Muscle of back (tissue), 13 donors: ENCODE measurements around the gene DNAJC21. TPM values are rescaled to one million over a fixed set of nuclear protein-coding genes. Genes with fewer than 3 reads are reported as not detected.

ENCODE experiments used
- DNase-seq, 3 donors: peaks; one replicate each; pipeline versions ENCODE4 v3.0.0 to v3.0.0-alpha.2; 2013
- long read RNA-seq, 9 donors: transcript quantifications; one replicate each; lab custom pipeline, GENCODE V29; 2026
- polyA plus RNA-seq, 10 donors: library from polyadenylated mRNA; unstranded; fragments of 120-200 nt; gene quantifications; one replicate each; pipeline ENCODE4 v1.2.1, GENCODE V29; 2013; ENCODE audit not compliant: insufficient read length in 10 of 10

Gene DNAJC21
- polyA plus RNA-seq: 10 to 100 TPM; 38.6 to 55.1 (median 47.9) TPM
- long read RNA-seq, donor 1, full-length matches to known transcripts: 5 of 16 reads
- long read RNA-seq, donor 1, partial matches to known transcripts: 11 of 16 reads
- long read RNA-seq, donor 1, other reads (novel, unspliced or antisense): 0 of 16 reads
- long read RNA-seq, donor 2, full-length matches to known transcripts: 1 of 7 reads
- long read RNA-seq, donor 2, partial matches to known transcripts: 6 of 7 reads
- long read RNA-seq, donor 2, other reads (novel, unspliced or antisense): 0 of 7 reads
- long read RNA-seq, donor 3: 0 reads
- long read RNA-seq, donor 4, full-length matches to known transcripts: 4 of 17 reads
- long read RNA-seq, donor 4, partial matches to known transcripts: 13 of 17 reads
- long read RNA-seq, donor 4, other reads (novel, unspliced or antisense): 0 of 17 reads
- long read RNA-seq, donor 5, full-length matches to known transcripts: 4 of 24 reads
- long read RNA-seq, donor 5, partial matches to known transcripts: 20 of 24 reads
- long read RNA-seq, donor 5, other reads (novel, unspliced or antisense): 0 of 24 reads
- long read RNA-seq, donor 6, full-length matches to known transcripts: 5 of 12 reads
- long read RNA-seq, donor 6, partial matches to known transcripts: 7 of 12 reads
- long read RNA-seq, donor 6, other reads (novel, unspliced or antisense): 0 of 12 reads
- long read RNA-seq, donor 7, partial matches to known transcripts: 6 of 12 reads
- long read RNA-seq, donor 7, other reads (novel, unspliced or antisense): 0 of 12 reads
- long read RNA-seq, donor 8, partial matches to known transcripts: 0 of 1 reads
- long read RNA-seq, donor 8, other reads (novel, unspliced or antisense): 0 of 1 reads
- long read RNA-seq, donor 9, full-length matches to known transcripts: 1 of 1 reads
- long read RNA-seq, donor 9, partial matches to known transcripts: 0 of 1 reads
- long read RNA-seq, donor 9, other reads (novel, unspliced or antisense): 0 of 1 reads

GRCh38 chr5:34929134-34929719, at the start of gene DNAJC21:
Gene DNAJC21, plus strand, starts transcription at chr5:34929559. Its CDS starts 261 bp downstream, at chr5:34929820.
- DNase-seq: peak; percentile 98 to 99 (median 98)

DNA sequence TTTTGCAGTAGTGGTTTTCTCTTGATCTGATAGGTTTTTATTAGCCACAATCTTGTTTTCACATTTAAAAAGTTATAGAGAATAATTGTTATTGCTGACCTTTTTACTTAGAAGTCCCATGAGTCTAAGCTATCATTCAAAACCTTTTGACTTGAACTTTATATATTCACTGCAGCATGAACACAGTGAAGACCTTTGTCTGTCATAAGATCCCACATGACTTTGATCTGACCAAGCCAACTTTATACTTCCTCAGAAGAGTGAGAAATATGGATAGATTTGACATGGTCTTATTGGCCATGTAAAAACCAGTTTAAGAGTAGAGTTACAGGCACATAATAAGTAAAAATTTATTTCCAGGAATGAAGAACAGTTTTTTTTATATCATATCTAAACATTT, 48.1 kb upstream of the DNAJC21 start:
- DNase-seq: no peak

- no peak for DNase-seq
These were observed 42.8 kb upstream of the DNAJC21 start for GRCh38 chr5:34886392-34887119.

GRCh38 chr5:34889394-34889793, 40.0 kb upstream of the DNAJC21 start:
- DNase-seq: no peak

GRCh38 chr5:34891981-34892380, 37.4 kb upstream of the DNAJC21 start:
- peak; percentile 89 to 95 (median 92) for DNase-seq

DNA sequence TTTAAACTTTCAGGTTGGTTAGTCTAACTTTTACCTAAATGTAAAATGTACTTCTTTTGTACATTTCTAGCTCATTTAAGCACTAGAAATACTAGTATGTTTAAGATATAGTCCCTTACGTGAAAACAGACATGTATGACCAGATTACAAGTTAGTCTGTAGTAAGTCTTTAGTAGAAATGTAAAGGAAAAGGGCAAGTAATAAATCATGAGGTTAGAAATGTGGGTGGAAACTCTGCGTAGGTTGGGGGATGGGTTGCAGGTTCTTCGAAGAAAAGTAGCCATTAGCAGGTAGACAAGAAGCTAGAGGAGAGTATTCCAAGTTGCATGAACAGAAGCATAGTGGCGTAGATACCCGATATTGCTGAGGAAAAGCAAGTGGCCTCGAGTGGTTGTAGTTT, 36.9 kb upstream of the DNAJC21 start:
- DNase-seq: no peak

DNA sequence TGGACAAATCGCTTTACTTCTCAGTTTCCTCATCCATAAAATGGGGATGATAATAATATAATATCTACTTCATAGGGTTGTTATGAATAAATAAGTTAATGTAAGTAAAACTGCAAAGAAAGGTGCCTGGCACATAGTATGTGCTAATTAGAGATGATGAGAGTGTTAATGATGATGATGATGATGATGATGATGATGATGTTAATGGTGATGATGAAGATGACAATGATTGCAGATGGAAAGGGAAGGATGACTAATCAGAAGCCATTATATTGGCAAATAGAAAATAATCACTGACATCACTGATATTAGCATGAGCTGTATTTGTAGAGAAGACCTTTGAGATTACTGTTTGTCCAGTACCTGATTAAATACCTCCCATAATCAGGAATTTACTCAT, 34.6 kb upstream of the DNAJC21 start:
- DNase-seq: no peak

- DNase-seq: no peak
These were observed 33.5 kb upstream of the DNAJC21 start for GRCh38 chr5:34895641-34896419.

- DNase-seq: peak in 1 of 3 donors; percentile 19
These were observed 31.7 kb upstream of the DNAJC21 start for GRCh38 chr5:34897646-34898045.

GRCh38 chr5:34898258-34898895, 31.0 kb upstream of the DNAJC21 start:
- peak; percentile 67 to 86 (median 82) for DNase-seq

- DNase-seq: no peak
These were observed 30.3 kb upstream of the DNAJC21 start for GRCh38 chr5:34899066-34899465.

GRCh38 chr5:34900652-34901051, 28.7 kb upstream of the DNAJC21 start:
- no peak for DNase-seq

GRCh38 chr5:34903260-34903659, 26.1 kb upstream of the DNAJC21 start:
- no peak for DNase-seq

DNA sequence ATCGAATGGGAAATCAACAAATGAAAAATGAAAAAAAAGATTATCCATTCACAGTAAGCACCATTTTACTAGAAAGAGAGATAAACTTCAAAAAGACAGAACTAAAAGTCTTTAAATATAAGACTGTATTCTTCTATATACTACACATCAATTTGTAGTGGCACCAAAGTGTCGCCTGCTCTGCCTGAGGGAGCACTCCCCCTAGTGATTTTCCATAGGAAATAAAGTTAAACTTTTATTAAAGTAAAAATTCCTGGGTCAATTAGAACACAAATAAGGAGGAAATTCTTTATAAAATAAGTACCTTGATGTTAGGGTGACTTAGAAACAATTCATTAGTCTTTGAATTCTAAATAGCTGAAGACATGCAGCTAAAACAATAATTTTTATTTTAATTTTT, 23.8 kb upstream of the DNAJC21 start:
- DNase-seq: no peak

DNA sequence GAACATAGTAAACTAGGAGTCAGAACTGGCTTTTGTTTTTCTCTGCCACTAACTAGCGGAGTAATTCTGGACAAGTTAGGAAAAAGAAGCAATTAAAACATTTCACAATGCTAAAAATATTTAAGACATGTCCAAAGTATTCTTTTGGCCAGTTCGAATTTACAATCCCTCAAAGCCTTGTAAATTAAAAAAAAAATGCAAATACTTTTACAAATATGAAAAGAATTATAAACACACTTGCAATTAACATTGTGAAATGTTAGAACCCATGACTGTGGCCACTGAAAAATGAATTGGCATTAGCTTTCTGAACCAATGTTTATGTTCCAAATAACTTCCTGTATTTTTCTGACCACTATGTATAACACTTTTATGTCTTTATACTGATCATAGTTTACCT, 16.3 kb upstream of the DNAJC21 start:
- DNase-seq: no peak

GRCh38 chr5:34914671-34915138, 14.7 kb upstream of the DNAJC21 start:
- DNase-seq: peak in 1 of 3 donors; percentile 11

- peak; percentile 98 to 99 (median 99) for DNase-seq
These were observed 14.1 kb upstream of the DNAJC21 start, which contains the start of the genes BRIX1 and RAD1 for GRCh38 chr5:34915139-34915855. Gene BRIX1, plus strand, starts transcription at chr5:34915711. Its CDS starts 28 bp downstream, at chr5:34915739. Gene RAD1, minus strand, starts transcription at chr5:34915504. Its CDS starts 612 bp downstream, at chr5:34914892.

- no peak for DNase-seq
These were observed 13.5 kb upstream of the DNAJC21 start for GRCh38 chr5:34915856-34916192.

DNA sequence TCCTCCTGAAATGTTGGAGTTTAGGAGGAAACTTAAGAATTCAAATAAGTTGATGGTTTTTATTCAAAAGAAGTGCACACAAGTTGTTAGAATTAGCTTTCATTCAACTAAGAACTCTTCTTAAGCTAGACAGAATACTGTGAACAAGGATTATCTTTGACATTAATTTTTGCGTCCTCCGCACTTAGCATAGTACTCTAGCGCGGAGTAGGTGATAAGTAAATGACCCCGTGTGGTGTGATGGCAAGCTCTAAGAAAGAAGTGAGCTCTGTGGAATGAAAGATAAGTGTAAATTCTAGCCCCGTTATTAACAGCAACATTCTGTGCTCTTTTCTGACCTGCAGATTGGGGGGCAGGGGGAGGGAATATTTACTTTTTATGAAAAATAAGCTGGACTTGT, 12.8 kb upstream of the DNAJC21 start:
- DNase-seq: no peak
